ENCODE measurements around the gene IFT81.

GRCh38 chr12:110156766-110157165, 32.6 kb downstream of the IFT81 start:
- TF ChIP-seq POLR2A (IDR thresholded peaks at IDR 0.05): no peak
- TF ChIP-seq CTCF (IDR thresholded peaks at IDR 0.05): no peak
